MM.1S (cell line): ENCODE results near the gene RTKN.

ENCODE experiments used
- DNase-seq: peaks from one replicate; pipeline ENCODE4 v3.0.0-alpha.2; 2015
- H2AFZ ChIP-seq: fragments of 300-600 bp; sonication (generic); 2 replicates; pipeline ENCODE4 v1.6.0; 2016; ENCODE audit warnings: antibody characterized with exemption, low read length
- H3F3A ChIP-seq: fragments of 300-600 bp; sonication (generic); 2 replicates; pipeline ENCODE4 v1.6.1; 2016; ENCODE audit warnings: mild to moderate bottlenecking, antibody characterized with exemption, low read length, moderate library complexity, mixed read lengths; ENCODE audit not compliant: insufficient read depth
- H3K27ac ChIP-seq: fragments of 300-600 bp; sonication (generic); 2 replicates; pipeline ENCODE4 v1.5.1; 2016; ENCODE audit warnings: mild to moderate bottlenecking, low read length
- H3K27me3 ChIP-seq: fragments of 300-600 bp; sonication (generic); replicated peaks from 2 replicates; pipeline ENCODE4 v1.6.0; 2016; ENCODE audit warnings: low read length; ENCODE audit not compliant: insufficient read depth
- H3K36me3 ChIP-seq: fragments of 300-600 bp; sonication (generic); replicated peaks from 2 replicates; pipeline ENCODE4 v1.6.1; 2016; ENCODE audit warnings: mild to moderate bottlenecking, low read length, mixed read lengths; ENCODE audit not compliant: insufficient read depth
- H3K4me1 ChIP-seq: fragments of 300-600 bp; sonication (generic); 2 replicates; pipeline ENCODE4 v1.6.1; 2016; ENCODE audit warnings: low read length, mixed read lengths
- H3K4me2 ChIP-seq: fragments of 300-600 bp; sonication (generic); 2 replicates; pipeline ENCODE4 v1.6.0; 2016; ENCODE audit warnings: low read depth, low read length
- H3K4me3 ChIP-seq: fragments of 300-600 bp; sonication (generic); 2 replicates; pipeline ENCODE4 v1.5.1; 2016; ENCODE audit warnings: low read length, mixed read lengths
- H3K79me2 ChIP-seq: fragments of 300-600 bp; sonication (generic); 2 replicates; pipeline ENCODE4 v1.6.1; 2016; ENCODE audit warnings: mixed run types, low read length, mixed read lengths
- H3K9ac ChIP-seq: fragments of 300-600 bp; sonication (generic); 2 replicates; pipeline ENCODE4 v1.6.1; 2016; ENCODE audit warnings: low read length, mixed read lengths
- H3K9me2 ChIP-seq: fragments of 300-600 bp; sonication (generic); replicated peaks from 2 replicates; pipeline ENCODE4 v1.6.1; 2016; ENCODE audit warnings: mild to moderate bottlenecking, low read length, mixed read lengths; ENCODE audit not compliant: insufficient read depth
- H3K9me3 ChIP-seq: fragments of 300-600 bp; sonication (generic); replicated peaks from 2 replicates; pipeline ENCODE4 v1.6.1; 2016; ENCODE audit warnings: mild to moderate bottlenecking, low read length, mixed read lengths; ENCODE audit not compliant: insufficient read depth
- H4K20me1 ChIP-seq: fragments of 300-600 bp; sonication (generic); 2 replicates; pipeline ENCODE4 v1.6.1; 2016; ENCODE audit warnings: mild to moderate bottlenecking, low read length, moderate library complexity, mixed read lengths; ENCODE audit not compliant: insufficient read depth
- EZH2 ChIP-seq: fragments of 300-600 bp; sonication (generic); optimal IDR thresholded peaks from 2 replicates; pipeline ENCODE3; 2017; ENCODE audit warnings: low read depth, mild to moderate bottlenecking, antibody characterized with exemption, low read length, mixed read lengths
- EZH2phosphoT487 ChIP-seq: fragments of 300-600 bp; sonication (generic); IDR thresholded peaks from 2 replicates; pipeline ENCODE4 v1.6.1; 2018; ENCODE audit warnings: antibody characterized with exemption, low read length
- TF ChIP-seq, protein P1 (sequence below): fragments of 300-600 bp; sonication (generic); IDR thresholded peaks from 2 replicates; pipeline ENCODE4 v1.5.1; 2016; ENCODE audit warnings: antibody characterized with exemption, low read length, mixed read lengths

RTKN gene

DNA sequence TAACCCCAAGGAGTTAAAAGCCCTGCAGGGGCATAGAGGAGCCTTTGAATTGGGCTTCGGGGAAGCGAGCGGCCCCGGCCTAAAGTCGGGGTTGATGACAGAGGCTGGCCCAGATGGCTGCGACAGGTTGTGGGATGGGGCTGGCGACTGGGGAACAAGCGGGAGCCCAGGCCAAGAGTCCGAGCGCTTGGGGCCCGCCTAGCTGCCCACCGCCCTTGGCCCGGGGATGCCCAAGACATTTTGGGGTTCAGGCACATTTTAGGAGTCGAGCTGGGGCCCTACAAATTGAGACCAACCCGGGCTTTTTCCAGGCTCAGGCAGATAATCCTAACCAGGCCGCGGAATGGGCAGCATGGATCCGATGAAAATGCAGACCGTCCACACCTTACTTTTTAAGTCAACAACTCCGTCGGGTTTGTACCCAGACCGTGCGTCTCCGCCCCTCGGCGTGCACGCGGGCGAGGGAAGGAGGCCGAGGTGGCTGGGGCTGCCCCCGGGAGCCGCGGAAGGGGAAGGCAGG, 507 bp downstream of the RTKN start:
- H3K27me3 ChIP-seq: peaks cover 31% of the 10 kb centered on the region
- no peak for DNase-seq
- no peaks in the 10 kb centered on the region for H3K36me3 ChIP-seq
- TF ChIP-seq, protein P1, sequence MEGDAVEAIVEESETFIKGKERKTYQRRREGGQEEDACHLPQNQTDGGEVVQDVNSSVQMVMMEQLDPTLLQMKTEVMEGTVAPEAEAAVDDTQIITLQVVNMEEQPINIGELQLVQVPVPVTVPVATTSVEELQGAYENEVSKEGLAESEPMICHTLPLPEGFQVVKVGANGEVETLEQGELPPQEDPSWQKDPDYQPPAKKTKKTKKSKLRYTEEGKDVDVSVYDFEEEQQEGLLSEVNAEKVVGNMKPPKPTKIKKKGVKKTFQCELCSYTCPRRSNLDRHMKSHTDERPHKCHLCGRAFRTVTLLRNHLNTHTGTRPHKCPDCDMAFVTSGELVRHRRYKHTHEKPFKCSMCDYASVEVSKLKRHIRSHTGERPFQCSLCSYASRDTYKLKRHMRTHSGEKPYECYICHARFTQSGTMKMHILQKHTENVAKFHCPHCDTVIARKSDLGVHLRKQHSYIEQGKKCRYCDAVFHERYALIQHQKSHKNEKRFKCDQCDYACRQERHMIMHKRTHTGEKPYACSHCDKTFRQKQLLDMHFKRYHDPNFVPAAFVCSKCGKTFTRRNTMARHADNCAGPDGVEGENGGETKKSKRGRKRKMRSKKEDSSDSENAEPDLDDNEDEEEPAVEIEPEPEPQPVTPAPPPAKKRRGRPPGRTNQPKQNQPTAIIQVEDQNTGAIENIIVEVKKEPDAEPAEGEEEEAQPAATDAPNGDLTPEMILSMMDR: no peak
- TF ChIP-seq EZH2: no peak
- no peak for TF ChIP-seq EZH2phosphoT487
- H3K9me3 ChIP-seq: no peaks in the 10 kb centered on the region
- no peaks in the 10 kb centered on the region for H3K9me2 ChIP-seq
- H3K4me3 ChIP-seq: peak overlapping the region; percentile 40; the same call in 1 of the 2 replicates
- no peaks in the 10 kb centered on the region for H3K79me2 ChIP-seq
- H4K20me1 ChIP-seq: no peaks in the 10 kb centered on the region
- peak overlapping the region; percentile 85 for H3K4me2 ChIP-seq
- H3K4me1 ChIP-seq: peaks cover 5% of the 10 kb centered on the region
- H3K9ac ChIP-seq: no peak overlapping the region
- H3K27ac ChIP-seq: no peak overlapping the region
- H2AFZ ChIP-seq: peak overlapping the region; percentile 98
- H3F3A ChIP-seq: no peaks in the 10 kb centered on the region

DNA sequence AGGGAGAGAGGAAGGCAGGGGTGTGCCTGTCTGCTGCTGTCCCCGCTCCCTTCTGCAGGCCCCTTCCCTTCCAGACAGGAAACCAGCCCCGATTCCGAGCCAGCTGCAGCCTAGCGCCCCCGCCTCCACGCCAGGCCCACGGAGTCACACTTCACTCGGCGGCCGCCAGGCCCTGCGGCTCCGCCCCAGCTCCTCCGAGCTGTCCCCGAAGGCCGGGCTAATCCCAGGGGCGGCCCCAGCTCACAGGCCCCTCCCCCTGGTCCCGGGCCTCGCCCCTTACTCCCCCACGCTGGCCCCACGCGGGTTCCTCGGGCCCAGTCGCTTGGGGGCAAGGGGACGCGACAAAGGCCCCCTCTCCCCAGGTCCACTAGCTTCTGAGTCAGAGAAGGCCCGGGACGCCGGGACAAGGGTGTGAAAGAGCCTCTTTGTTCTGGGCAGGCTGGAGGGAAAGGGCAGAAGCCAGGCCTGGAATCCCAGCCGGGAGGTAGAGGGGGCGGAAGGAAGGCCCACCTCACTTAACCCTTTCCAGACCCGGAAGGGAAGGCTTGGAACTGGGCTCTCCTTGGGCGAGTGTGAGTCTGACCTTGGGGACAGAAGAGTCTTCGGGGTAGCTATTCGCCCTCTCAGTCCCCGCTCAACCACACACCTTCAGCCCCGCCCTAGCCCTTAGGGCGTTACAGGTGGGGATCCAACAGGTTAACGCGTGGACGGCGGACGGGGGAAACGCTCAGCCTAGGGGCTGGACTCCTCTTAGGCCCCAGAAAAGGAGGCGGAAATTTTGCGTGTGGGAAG, 1.2 kb downstream of the RTKN start:
- Histone ChIP-seq H3K27ac (no peak overlapping the region), H4K20me1 (no peaks in the 10 kb centered on the region), H3K36me3 (no peaks in the 10 kb centered on the region), H3K4me1 (peaks cover 5% of the 10 kb centered on the region), H3K9me2 (no peaks in the 10 kb centered on the region), H3K79me2 (no peaks in the 10 kb centered on the region), H3K27me3 (peaks cover 31% of the 10 kb centered on the region), H3K9ac (peak overlapping the region; percentile 49; the same call in 1 of the 2 replicates), H3K4me3 (peak overlapping the region; percentile 58), H3F3A (no peaks in the 10 kb centered on the region), H2AFZ (peak overlapping the region; percentile 98), H3K4me2 (peak overlapping the region; percentile 89), H3K9me3 (no peaks in the 10 kb centered on the region)
- DNase-seq: peak; percentile 47
- TF ChIP-seq, protein P1: no peak

DNA sequence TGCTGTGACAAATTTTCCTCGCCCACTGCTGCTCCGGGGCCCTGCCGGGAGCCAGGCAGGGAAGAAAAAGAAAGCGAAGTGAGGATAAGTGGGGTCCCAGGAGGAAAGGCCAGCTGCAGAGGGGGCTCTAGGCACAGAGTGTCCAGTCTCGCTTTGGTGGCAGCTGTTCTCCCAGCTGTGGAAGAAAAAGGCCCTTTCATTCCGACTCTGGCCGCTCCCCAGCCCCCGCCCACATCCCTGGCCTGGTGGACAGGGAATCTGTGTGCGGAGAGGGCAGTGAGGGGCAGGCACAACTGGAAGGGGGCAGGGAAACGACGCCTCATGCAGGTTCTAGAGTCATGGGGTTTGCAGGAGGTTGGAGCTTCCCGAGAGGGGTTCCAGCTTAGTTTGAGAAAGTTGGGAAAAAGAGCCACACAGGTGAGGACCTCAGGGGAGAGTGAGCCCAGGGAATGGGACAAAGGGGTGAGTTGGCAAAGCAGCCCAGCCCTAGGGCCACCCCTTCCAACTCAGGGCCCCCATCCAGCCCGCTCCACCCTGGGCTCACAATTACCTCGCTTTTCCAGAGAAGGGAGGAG, 1.8 kb downstream of the RTKN start:
- Histone ChIP-seq H3K9me2 (no peaks in the 10 kb centered on the region), H3K9me3 (no peaks in the 10 kb centered on the region), H3K4me1 (peaks cover 5% of the 10 kb centered on the region), H4K20me1 (no peaks in the 10 kb centered on the region), H3K4me3 (peak overlapping the region; percentile 58), H3F3A (no peaks in the 10 kb centered on the region), H3K9ac (peak overlapping the region; percentile 49; the same call in 1 of the 2 replicates), H3K27me3 (peaks cover 28% of the 10 kb centered on the region), H3K36me3 (no peaks in the 10 kb centered on the region), H2AFZ (peak overlapping the region; percentile 98), H3K79me2 (no peaks in the 10 kb centered on the region), H3K4me2 (peak overlapping the region; percentile 89), H3K27ac (no peak overlapping the region)
- TF ChIP-seq EZH2phosphoT487: no peak
- TF ChIP-seq EZH2: no peak
- DNase-seq: no peak
